ENCODE results near the gene UQCRHL. TPM values are rescaled to one million over a fixed set of nuclear protein-coding genes. Genes with fewer than 3 reads are reported as not detected.

UQCRHL gene
- total and polyA plus RNA-seq, 11 donors = 2.0 to 9.8 (median 4.2) TPM

DNA sequence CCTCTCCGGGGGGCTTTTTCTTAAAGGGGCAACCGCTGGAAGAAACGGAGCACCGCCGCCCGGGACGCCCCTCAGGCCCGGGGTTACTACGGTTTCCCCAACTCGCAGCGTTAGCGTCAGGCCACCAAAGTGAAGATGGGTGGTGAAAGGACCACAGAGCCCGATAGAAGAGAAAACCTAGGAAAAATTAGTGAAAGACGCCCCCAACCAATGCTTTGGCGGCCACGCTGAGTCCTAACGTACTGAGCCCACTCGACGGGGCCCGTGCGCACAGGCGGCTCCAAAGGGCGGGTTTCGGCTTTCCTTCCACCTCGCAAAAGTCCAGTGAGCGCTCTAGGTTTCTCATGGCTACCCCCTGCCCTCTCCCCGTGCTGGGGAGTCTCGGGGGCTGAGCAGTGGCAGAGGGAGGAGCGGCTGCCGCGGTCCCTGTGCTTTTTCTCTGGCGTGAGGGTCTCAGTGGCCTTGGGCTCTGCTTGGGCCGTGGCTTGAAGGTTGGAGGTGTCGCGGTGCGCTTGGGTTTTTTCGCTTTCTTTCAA, 27.8 kb upstream of the UQCRHL start:
- peaks cover 0 to 48% (median 13%) of the 10 kb centered on the region in 12 donors for H3K4me1 ChIP-seq
- ATAC-seq = peak in 3 of 4 donors; percentile 4 to 22 (median 18)
- H3K27ac ChIP-seq = peak overlapping the region; percentile 97 to 100 (median 100)
- peak overlapping the region; percentile 59 to 96 (median 74) for H3K4me3 ChIP-seq
- no peak for DNase-seq
- intact Hi-C loops (cut with DNase I) = loop anchor here in 3 of 10 donors (1.0 to 10.0 kb wide), 4 partner anchors 12 to 140 kb away; partner anchors contain the start of genes SPEN (in 2 of the 3) and ZBTB17 (in 1 of the 3)
- TF ChIP-seq, protein P1, sequence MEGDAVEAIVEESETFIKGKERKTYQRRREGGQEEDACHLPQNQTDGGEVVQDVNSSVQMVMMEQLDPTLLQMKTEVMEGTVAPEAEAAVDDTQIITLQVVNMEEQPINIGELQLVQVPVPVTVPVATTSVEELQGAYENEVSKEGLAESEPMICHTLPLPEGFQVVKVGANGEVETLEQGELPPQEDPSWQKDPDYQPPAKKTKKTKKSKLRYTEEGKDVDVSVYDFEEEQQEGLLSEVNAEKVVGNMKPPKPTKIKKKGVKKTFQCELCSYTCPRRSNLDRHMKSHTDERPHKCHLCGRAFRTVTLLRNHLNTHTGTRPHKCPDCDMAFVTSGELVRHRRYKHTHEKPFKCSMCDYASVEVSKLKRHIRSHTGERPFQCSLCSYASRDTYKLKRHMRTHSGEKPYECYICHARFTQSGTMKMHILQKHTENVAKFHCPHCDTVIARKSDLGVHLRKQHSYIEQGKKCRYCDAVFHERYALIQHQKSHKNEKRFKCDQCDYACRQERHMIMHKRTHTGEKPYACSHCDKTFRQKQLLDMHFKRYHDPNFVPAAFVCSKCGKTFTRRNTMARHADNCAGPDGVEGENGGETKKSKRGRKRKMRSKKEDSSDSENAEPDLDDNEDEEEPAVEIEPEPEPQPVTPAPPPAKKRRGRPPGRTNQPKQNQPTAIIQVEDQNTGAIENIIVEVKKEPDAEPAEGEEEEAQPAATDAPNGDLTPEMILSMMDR (IDR thresholded peaks at IDR 0.05) = peak in 1 of 12 donors; percentile 3
- no peak for TF ChIP-seq POLR2A (IDR thresholded peaks at IDR 0.05)
- no peaks in the 10 kb centered on the region for H3K9me3 ChIP-seq
- H3K36me3 ChIP-seq = no peaks in the 10 kb centered on the region
- 0% methylated on average over 26 to 37 of the region's 37 CpGs for WGBS, 4 donors
- H3K27me3 ChIP-seq = no peaks in the 10 kb centered on the region

DNA sequence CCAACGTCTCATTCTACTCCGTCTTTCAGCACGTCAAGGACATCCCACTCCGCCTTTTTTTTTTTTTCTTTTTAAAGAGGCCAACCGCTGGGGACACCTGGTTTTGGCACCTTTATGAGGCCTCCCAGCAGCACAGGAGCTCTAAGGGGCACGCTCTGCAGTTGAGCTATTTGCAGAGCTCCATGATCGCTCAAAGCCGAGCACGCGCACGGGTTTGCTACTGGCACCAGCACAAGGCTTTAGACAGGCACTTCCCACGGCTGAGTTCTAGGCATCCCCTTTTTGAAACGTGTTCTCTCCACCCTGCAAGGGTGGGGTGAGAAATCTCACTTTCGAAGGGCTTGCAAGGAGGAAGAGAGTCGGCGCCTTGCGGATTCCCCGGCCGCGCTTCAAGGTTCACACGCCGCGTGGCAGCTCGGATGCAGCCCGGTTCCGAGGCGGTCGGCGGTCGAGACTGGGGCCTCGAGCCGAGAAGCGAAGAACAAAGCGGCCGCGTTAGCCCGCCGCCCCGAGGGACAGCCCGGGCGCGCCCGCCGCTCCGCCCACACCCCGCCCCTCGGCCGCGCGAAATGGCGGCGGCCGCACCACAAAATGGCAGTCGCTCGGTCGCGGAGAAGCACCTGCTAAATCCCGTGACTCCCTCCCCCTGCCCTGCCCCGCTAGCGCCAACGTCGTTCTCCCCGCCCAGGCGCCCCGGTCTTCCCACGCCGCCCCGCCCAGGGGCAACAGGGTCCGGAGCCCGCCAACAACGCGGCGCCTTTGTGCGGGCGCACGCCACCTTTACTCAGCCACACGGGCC, 27.2 kb upstream of the UQCRHL start:
- Histone ChIP-seq H3K4me1 (peaks cover 0 to 55% (median 13%) of the 10 kb centered on the region in 12 donors), H3K4me3 (peak overlapping the region; percentile 59 to 96 (median 74)), H3K27ac (peak overlapping the region; percentile 97 to 100 (median 100)), H3K36me3 (no peaks in the 10 kb centered on the region), H3K9me3 (no peaks in the 10 kb centered on the region), H3K27me3 (no peaks in the 10 kb centered on the region)
- TF ChIP-seq, protein P1 (IDR thresholded peaks at IDR 0.05) = no peak
- TF ChIP-seq POLR2A (IDR thresholded peaks at IDR 0.05) = peak in 1 of 2 donors; percentile 70
- intact Hi-C loops (cut with DNase I) = loop anchor here in 3 of 10 donors (1.0 to 10.0 kb wide), 4 partner anchors 13 to 140 kb away; partner anchors contain the start of genes SPEN (in 2 of the 3) and ZBTB17 (in 1 of the 3)
- DNase-seq (peak; percentile 90 to 94 (median 93)), ATAC-seq (peak; percentile 43 to 85 (median 77))
- 0 to 1% (median 0%) methylated on average over 47 to 77 of the region's 77 CpGs for WGBS, 4 donors

DNA sequence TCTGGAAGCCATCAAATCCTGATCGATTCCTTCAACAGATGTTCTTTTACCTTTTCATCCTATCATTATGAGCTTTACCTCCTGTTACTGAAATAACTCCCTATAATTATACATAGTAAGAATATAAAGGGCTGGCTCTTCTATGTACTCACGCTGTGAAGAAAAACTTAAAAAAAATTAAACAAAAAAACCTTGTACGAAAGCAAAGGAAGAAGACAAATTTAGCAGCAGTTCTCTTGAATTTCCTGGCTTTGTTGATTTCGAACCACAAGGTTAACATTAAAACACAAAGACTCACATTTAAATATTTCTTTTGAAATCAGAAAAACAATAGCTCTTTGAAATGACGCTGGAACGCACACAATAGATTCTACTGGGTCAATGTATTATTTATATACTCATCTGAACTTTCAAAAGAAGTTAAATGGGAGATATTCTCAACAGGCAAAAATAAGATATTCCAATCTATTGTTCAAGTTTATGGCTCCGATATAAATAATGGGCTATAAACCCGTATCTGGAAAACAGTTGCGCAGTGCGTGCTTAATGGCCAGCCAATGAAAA, 26.5 kb upstream of the UQCRHL start:
- ATAC-seq (no peak), DNase-seq (no peak)
- Histone ChIP-seq H3K27me3 (no peaks in the 10 kb centered on the region), H3K27ac (peak overlapping the region; percentile 97 to 100 (median 100)), H3K9me3 (no peaks in the 10 kb centered on the region), H3K36me3 (no peaks in the 10 kb centered on the region), H3K4me3 (peak overlapping the region; percentile 59 to 96 (median 74)), H3K4me1 (peaks cover 0 to 61% (median 13%) of the 10 kb centered on the region in 12 donors)
- intact Hi-C loops (cut with DNase I) = loop anchor here in 3 of 10 donors (2.0 to 10.0 kb wide), 3 partner anchors 51 to 141 kb away; partner anchors contain the start of gene ZBTB17 (in 1 of the 3)
- TF ChIP-seq, protein P1 (IDR thresholded peaks at IDR 0.05) = no peak
- no peak for TF ChIP-seq POLR2A (IDR thresholded peaks at IDR 0.05)
- WGBS, 4 donors = 0 to 2% (median 1%) methylated on average over 10 of the region's 10 CpGs

Measured in heart left ventricle (tissue), 16 donors.